ENCODE data around the gene DDO. TPM values are rescaled to one million over a fixed set of nuclear protein-coding genes. Genes with fewer than 3 reads are reported as not detected.
A peak's percentile ranks its signal among the peaks of the same experiment; 100 is the strongest.
"Not testable (repeated sequence)": the region's sequence is repeated elsewhere in the genome, so short reads cannot be mapped to it uniquely, and the experiment has no call there.

DDO gene
- total RNA-seq, 1 donor from 2014 or later = 5.2 TPM

- ATAC-seq (no peak), DNase-seq (ENCODE audit: low spot score) (no peak)
Observed at GRCh38 chr6:110369066-110369465, 46.3 kb downstream of the DDO start.

GRCh38 chr6:110368284-110368683 lies 47.1 kb downstream of the DDO start:
- DNase-seq (ENCODE audit: low spot score) (no peak), ATAC-seq (no peak)

- no peak for DNase-seq (ENCODE audit: low spot score)
Observed at GRCh38 chr6:110367825-110368224, 47.5 kb downstream of the DDO start.

GRCh38 chr6:110366975-110367374 lies 48.4 kb downstream of the DDO start:
- ATAC-seq = no peak
- DNase-seq (ENCODE audit: low spot score) = no peak

More at GRCh38 chr6:110367825-110368224, 47.5 kb downstream of the DDO start:
- ATAC-seq = no peak

- DNase-seq (ENCODE audit: low spot score) (no peak), ATAC-seq (no peak)
Observed at GRCh38 chr6:110366256-110366655, 49.1 kb downstream of the DDO start.

- no peak for ATAC-seq
Observed at GRCh38 chr6:110364364-110365105, 50.8 kb downstream of the DDO start.

GRCh38 chr6:110363748-110364147 lies 51.6 kb downstream of the DDO start:
- ATAC-seq (no peak), DNase-seq (ENCODE audit: low spot score) (no peak)

More at GRCh38 chr6:110364364-110365105, 50.8 kb downstream of the DDO start:
- no peak for DNase-seq (ENCODE audit: low spot score)

GRCh38 chr6:110360676-110361075 lies 54.7 kb downstream of the DDO start:
- DNase-seq (ENCODE audit: low spot score) (no peak), ATAC-seq (peak; percentile 67)

- ATAC-seq = no peak
- no peak for DNase-seq (ENCODE audit: low spot score)
Observed at GRCh38 chr6:110359556-110359955, 55.8 kb downstream of the DDO start.

GRCh38 chr6:110358553-110359160 lies 56.7 kb downstream of the DDO start:
- ATAC-seq = peak; percentile 12
- no peak for DNase-seq (ENCODE audit: low spot score)

- ATAC-seq (peak; percentile 83), DNase-seq (ENCODE audit: low spot score) (no peak)
Observed at GRCh38 chr6:110357664-110358552, 57.5 kb downstream of the DDO start, which contains the start of gene METTL24. TSS of gene METTL24 (minus strand) at chr6:110358349. CDS start at chr6:110358272, 77 bp downstream.

- no peak for ATAC-seq
- DNase-seq (ENCODE audit: low spot score) = no peak
Observed at GRCh38 chr6:110357298-110357663, 58.1 kb downstream of the DDO start.

- no peak for DNase-seq (ENCODE audit: low spot score)
- ATAC-seq = no peak
Observed at GRCh38 chr6:110356778-110357177, 58.6 kb downstream of the DDO start.

- DNase-seq (ENCODE audit: low spot score) (no peak), ATAC-seq (no peak)
Observed at GRCh38 chr6:110355727-110356126, 59.6 kb downstream of the DDO start.

GRCh38 chr6:110355022-110355421 lies 60.4 kb downstream of the DDO start:
- DNase-seq (ENCODE audit: low spot score) (no peak), ATAC-seq (no peak)

- DNase-seq (ENCODE audit: low spot score) (no peak), ATAC-seq (no peak)
Observed at GRCh38 chr6:110354153-110354552, 61.2 kb downstream of the DDO start.

GRCh38 chr6:110353457-110354001 lies 61.8 kb downstream of the DDO start:
- ATAC-seq (no peak), DNase-seq (ENCODE audit: low spot score) (no peak)

- ATAC-seq (no peak), DNase-seq (ENCODE audit: low spot score) (no peak)
Observed at GRCh38 chr6:110352563-110353262, 62.7 kb downstream of the DDO start.

GRCh38 chr6:110351986-110352385 lies 63.4 kb downstream of the DDO start:
- ATAC-seq = no peak
- no peak for DNase-seq (ENCODE audit: low spot score)

GRCh38 chr6:110351546-110351945 lies 63.8 kb downstream of the DDO start:
- no peak for ATAC-seq
- no peak for DNase-seq (ENCODE audit: low spot score)

GRCh38 chr6:110350593-110350992 lies 64.8 kb downstream of the DDO start:
- not testable (repeated sequence) for DNase-seq (ENCODE audit: low spot score); ATAC-seq
